Osteocyte (in vitro differentiated cells): ENCODE measurements around the gene KIAA1217. TPM values are rescaled to one million over a fixed set of nuclear protein-coding genes. Genes with fewer than 3 reads are reported as not detected.

Experiments used
- DNase-seq: peaks from one replicate; pipeline ENCODE4 v3.0.0; 2021; ENCODE audit warnings: mixed read lengths; ENCODE audit not compliant: unreplicated experiment; ENCODE audit errors: extremely low spot score
- H3K27ac Mint-ChIP-seq: one replicate; pipeline ENCODE4 v1.8.0; 2021; ENCODE audit warnings: mild to moderate bottlenecking, mixed read lengths; ENCODE audit not compliant: unreplicated experiment
- H3K27me3 Mint-ChIP-seq: one replicate; pipeline ENCODE4 v1.8.0; 2021; ENCODE audit warnings: mixed read lengths; ENCODE audit not compliant: unreplicated experiment
- H3K36me3 Mint-ChIP-seq: one replicate; pipeline ENCODE4 v1.8.0; 2021; ENCODE audit warnings: mixed read lengths; ENCODE audit not compliant: unreplicated experiment
- H3K4me1 Mint-ChIP-seq: one replicate; pipeline ENCODE4 v1.8.0; 2021; ENCODE audit warnings: mixed read lengths; ENCODE audit not compliant: unreplicated experiment
- H3K4me3 Mint-ChIP-seq: one replicate; pipeline ENCODE4 v1.8.0; 2021; ENCODE audit warnings: mild to moderate bottlenecking, moderate library complexity, mixed read lengths; ENCODE audit not compliant: unreplicated experiment
- H3K9me3 Mint-ChIP-seq: one replicate; pipeline ENCODE4 v1.8.0; 2021; ENCODE audit warnings: mixed read lengths; ENCODE audit not compliant: unreplicated experiment
- CTCF ChIP-seq: fragments of 200-600 bp; sonication (generic); IDR thresholded peaks from 2 replicates; pipeline ENCODE4 v1.5.0; 2021; ENCODE audit warnings: antibody characterized with exemption, mild to moderate bottlenecking, moderate library complexity
- total RNA-seq: library from RNA; stranded (reverse); gene quantifications from 2 replicates; pipeline ENCODE4 v1.2.1, GENCODE V29; 2021

KIAA1217 gene
- total RNA-seq, 1 donor from 2014 or later, result 2.8 TPM

- no peak for DNase-seq
- no peak overlapping the region for H3K4me3 Mint-ChIP-seq
- no peaks in the 10 kb centered on the region for H3K36me3 Mint-ChIP-seq
- H3K27me3 Mint-ChIP-seq, result no peaks in the 10 kb centered on the region
- no peaks in the 10 kb centered on the region for H3K4me1 Mint-ChIP-seq
- H3K9me3 Mint-ChIP-seq, result peaks cover 9% of the 10 kb centered on the region
- TF ChIP-seq CTCF, result no peak
- no peak overlapping the region for H3K27ac Mint-ChIP-seq
Observed at GRCh38 chr10:24306507-24306875, 97.6 kb downstream of the KIAA1217 start.

- DNase-seq, result no peak
- Mint-ChIP-seq H3K27ac (no peak overlapping the region), H3K9me3 (peaks cover 9% of the 10 kb centered on the region), H3K4me3 (no peak overlapping the region), H3K36me3 (no peaks in the 10 kb centered on the region), H3K27me3 (no peaks in the 10 kb centered on the region), H3K4me1 (no peaks in the 10 kb centered on the region)
- no peak for TF ChIP-seq CTCF
Observed at GRCh38 chr10:24307116-24307515, 98.2 kb downstream of the KIAA1217 start.

- Mint-ChIP-seq H3K27ac (no peak overlapping the region), H3K4me3 (no peak overlapping the region), H3K4me1 (no peaks in the 10 kb centered on the region), H3K27me3 (no peaks in the 10 kb centered on the region), H3K9me3 (peaks cover 9% of the 10 kb centered on the region), H3K36me3 (no peaks in the 10 kb centered on the region)
- no peak for TF ChIP-seq CTCF
- no peak for DNase-seq
Observed at GRCh38 chr10:24307696-24308485, 99.0 kb downstream of the KIAA1217 start.

- Mint-ChIP-seq H3K4me3 (no peak overlapping the region), H3K36me3 (no peaks in the 10 kb centered on the region), H3K27me3 (no peaks in the 10 kb centered on the region), H3K27ac (no peak overlapping the region), H3K9me3 (peaks cover 11% of the 10 kb centered on the region), H3K4me1 (no peaks in the 10 kb centered on the region)
- TF ChIP-seq CTCF, result no peak
- DNase-seq, result no peak
Observed at GRCh38 chr10:24310104-24310503, 101.2 kb downstream of the KIAA1217 start.

GRCh38 chr10:24311888-24312287, 103.0 kb downstream of the KIAA1217 start:
- no peaks in the 10 kb centered on the region for H3K27me3 Mint-ChIP-seq
- H3K9me3 Mint-ChIP-seq, result peaks cover 6% of the 10 kb centered on the region
- H3K4me3 Mint-ChIP-seq, result no peak overlapping the region
- no peak overlapping the region for H3K27ac Mint-ChIP-seq
- H3K4me1 Mint-ChIP-seq, result no peaks in the 10 kb centered on the region
- DNase-seq, result no peak
- H3K36me3 Mint-ChIP-seq, result no peaks in the 10 kb centered on the region
- TF ChIP-seq CTCF, result no peak
